HL-60/S4 treated with retinoic acid at 250 ng/mL for 4 days and 3 days (cell line): Measurements from ENCODE around the gene CTF1.
"Not testable (repeated sequence)": the region's sequence is repeated elsewhere in the genome, so short reads cannot be mapped to it uniquely, and the experiment has no call there.

Experiments used
- in situ Hi-C: fragments of 300-500 bp; cut with MboI; formaldehyde crosslinking; loops from 2 replicates; pipeline ENCODE4 v1.7.0; 2022; ENCODE audit warnings: low sequenced_read_pairs

Gene CTF1

GRCh38 chr16:30887927-30888326 lies 8.5 kb upstream of the CTF1 start:
- in situ Hi-C loops, result no loop called here

DNA sequence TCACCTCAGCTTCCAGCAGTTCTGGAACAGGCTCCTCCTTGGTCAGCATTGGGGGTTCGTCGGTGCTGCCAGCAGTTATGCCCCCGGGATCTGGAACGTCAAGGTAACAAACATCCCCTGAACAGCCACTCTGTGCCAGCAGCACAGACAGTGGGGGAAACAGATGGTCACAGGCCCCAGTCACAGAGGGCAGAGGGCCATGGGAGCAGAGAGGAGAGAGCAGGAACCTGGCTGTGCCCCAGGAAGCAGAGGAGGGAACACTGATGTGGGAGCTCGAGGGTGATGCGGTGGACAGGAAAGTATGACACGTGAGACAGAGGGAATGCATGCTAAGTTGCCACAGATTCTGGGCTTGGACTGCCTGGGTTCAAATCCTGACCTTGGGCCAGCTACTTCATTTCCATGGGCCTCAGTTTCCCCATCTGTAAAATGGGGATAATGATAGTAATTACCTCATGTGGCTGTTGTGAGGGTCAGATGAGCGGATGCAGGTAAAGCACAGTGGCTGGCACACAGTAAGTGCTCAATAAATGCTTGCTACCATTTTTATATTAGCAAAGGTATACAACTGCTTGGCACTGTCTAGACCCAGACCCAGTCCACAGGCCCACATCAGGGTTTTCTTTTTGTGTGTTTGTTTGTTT lies 7.4 kb upstream of the CTF1 start:
- in situ Hi-C loops, result no loop called here

DNA sequence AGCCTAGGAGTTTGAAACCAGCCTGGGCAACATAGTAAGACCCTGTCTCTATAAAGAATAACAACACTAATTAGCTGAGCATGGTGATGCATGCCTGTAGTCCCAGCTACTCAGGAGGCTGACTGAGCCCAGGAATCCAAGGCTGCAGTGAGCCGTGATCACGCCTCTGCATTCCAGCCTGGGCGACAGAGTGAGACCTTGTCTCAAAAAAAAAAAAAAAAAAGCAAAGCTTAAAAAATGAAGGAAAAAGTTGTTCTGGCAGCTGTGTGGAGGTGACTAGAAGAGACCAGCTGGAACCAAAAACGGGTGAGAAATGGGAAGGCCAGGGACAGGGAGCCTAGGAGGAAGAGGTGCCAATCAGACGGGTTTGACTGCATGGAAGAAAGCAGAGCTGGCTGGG lies 6.7 kb upstream of the CTF1 start:
- in situ Hi-C loops, result no loop called here

DNA sequence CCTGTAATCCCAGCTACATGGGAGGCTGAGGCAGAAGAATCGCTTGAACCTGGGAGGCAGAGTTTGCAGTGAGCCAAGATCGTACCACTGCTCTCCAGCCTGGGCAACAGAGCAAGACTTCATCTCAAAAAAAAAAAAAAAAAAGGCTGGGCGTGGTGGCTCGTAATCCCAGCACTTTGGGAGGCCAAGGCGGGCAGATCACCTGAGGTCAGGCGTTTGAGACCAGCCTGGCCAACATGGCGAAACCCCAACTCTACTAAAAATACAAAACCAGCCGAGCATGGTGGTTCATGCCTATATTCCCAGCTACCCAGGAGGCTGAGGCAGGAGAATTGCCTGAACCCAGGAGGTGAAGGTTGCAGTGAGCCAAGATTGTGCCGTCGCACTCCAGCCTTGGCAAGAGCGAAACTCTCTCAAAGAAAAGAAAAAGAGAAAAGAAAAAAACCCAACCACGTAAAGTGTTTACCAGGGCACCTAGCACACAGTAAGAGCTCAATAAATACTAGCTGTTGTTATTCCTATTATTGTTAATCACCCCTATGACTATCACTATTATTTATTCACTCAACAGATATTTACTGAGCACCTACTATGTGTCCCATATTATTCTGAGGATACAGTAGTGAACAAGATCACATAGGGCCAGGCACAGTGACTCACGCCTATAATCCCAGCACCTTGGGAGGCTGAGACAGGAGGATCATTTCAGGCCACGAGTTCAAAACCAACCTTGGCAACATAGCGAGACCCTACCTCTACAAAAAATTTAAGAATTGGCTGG lies 5.2 kb upstream of the CTF1 start:
- in situ Hi-C loops, result not testable (repeated sequence)

- in situ Hi-C loops, result no loop called here
Observed at GRCh38 chr16:30892670-30893416, 3.6 kb upstream of the CTF1 start.

GRCh38 chr16:30893417-30893743 lies 3.0 kb upstream of the CTF1 start:
- in situ Hi-C loops, result no loop called here

DNA sequence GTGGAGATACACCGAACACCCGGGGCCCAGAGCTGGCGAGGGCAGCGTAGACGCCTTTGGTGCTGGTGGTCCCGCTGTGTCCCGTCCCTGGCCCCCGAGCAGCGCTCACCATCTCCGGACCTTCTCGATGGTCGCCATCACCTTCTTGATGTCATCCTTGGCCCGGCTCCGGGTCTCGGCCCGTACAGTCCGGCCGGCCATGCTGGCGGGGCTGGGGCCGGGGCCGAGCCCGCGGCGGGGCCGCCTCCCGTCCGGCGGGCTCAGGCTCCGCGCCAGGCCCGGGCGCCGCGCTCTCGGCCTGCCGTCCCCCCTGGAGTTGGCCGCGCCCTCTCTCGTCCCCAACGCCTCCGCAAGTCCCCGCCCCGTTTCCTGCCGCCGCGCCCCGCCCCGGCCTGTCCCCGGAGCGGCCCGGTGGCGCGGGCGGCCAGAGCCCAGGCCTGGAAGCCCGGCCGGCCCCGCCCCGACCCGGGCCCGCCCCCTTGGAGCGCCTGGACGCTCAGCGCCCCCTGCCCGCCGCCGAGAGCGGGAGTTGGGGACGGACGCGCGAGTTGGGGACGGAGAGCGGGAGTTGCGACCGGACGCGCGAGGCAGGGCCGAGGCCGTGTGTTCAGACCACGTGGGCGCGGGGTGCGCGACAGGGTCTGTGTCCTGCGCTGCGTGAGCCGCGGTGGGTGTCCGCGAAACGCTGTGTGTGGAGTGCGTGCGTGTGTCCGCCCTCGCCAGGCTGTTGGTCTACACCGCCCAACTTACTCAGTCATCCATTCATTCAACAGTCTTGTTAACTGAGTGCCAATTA lies 2.5 kb upstream of the CTF1 start, which contains the start of gene BCL7C:
Gene BCL7C, minus strand, starts transcription at position 334 of the 796 bp plus-strand sequence. Its CDS starts 133 bp downstream, at position 201.
- in situ Hi-C loops, result no loop called here

DNA sequence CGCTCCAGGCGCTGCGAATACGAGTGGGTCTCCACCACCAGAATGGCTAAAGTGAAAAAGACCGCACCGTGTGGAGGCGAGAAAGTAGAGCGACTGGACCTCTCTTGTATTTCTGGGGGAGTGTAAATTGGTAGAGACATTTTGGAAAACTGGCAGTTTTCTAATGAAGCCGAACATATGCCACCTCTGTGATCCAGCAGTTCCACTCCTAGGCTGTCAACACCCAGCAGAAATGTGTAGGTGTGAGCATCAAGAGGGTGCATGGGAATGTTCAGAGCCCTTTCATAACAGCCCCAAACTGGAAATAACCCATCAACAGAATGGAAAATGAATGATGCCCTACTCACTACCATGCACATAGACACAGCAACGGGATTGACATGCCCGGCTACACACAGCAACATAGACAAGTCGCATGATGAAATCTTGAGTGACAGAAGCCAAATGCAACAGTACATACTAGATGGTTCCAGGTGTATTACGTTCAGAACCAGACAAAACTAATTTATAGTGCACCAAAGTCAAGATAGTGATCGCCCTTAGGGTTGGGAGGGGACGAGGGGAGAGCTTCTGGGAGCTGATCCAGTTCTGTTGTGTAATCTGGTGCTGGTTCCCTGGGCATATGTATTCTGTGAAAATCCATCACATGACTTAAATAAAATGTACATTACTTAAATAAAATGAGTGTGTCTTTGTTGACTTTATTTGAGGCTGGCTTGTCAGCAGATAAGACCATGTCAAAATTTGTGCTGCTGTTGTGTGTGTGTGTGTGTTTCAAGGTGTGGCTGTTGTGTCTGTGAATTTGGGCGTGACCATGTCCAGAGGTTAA lies 1.7 kb upstream of the CTF1 start:
- in situ Hi-C loops, result no loop called here

GRCh38 chr16:30895627-30896260 lies 670 bp upstream of the CTF1 start:
- in situ Hi-C loops, result no loop called here

DNA sequence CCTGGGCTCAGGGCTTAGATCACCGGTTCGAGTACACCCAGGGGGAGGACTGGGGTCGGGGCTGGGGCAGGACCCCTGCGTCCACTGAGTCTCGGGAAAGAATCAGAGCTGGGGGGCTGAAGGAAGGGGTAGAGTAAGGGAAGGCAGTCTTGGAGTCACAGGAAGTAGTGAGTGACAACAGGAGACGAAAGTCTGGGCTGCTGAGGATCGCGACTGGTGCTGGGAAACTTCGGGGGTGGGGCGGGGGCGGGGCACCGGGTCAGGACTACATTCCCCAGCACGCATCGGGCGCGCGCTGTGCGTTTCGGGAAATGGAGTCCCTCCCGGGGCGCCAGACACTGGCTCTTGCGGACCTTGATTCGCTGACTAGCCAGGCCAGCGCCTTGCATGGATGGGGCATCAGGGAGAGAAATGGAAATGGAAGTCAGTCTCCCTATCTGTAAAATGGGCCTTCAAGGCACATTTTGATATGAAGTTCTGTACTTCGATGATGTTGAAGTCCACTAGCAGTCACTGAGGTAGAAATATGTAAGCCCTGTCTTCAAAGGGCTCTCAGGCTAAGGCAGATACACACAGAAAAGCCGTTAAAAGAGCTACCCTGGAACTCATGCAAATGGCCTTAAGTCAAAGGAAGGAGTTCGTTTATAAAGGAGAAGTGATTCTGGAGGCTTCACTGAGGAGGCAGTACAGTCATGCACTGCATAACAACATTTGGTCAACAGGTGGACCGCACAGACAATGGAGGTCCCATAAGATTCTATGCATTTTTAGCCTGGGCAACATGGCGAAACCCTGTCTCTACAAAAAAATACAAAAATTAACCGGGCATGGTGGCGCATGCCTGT lies 697 bp downstream of the CTF1 start:
- in situ Hi-C loops, result no loop called here

DNA sequence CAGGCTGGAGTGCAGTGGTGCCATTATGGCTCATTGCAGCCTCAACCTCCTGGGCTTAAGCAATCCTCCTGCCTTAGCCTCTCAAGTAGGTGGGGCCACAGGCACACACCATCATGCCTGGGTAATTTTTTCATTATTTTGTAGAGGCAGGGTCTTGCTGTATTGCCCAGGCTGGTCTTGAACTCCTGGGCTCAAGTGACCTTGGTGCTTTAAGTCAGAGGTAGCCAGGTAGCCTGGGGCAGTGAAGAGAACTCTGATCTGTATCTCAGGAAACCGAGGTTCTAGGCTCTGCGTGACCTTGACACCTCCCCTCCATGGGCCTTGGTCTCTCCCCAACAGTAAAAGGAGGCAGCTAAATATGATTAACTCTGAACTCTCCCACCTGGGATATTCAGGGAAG lies 3.4 kb downstream of the CTF1 start:
- in situ Hi-C loops, result no loop called here

- in situ Hi-C loops, result no loop called here
Observed at GRCh38 chr16:30900588-30900987, 4.2 kb downstream of the CTF1 start.

- in situ Hi-C loops, result no loop called here
Observed at GRCh38 chr16:30901201-30902028, 5.0 kb downstream of the CTF1 start.

DNA sequence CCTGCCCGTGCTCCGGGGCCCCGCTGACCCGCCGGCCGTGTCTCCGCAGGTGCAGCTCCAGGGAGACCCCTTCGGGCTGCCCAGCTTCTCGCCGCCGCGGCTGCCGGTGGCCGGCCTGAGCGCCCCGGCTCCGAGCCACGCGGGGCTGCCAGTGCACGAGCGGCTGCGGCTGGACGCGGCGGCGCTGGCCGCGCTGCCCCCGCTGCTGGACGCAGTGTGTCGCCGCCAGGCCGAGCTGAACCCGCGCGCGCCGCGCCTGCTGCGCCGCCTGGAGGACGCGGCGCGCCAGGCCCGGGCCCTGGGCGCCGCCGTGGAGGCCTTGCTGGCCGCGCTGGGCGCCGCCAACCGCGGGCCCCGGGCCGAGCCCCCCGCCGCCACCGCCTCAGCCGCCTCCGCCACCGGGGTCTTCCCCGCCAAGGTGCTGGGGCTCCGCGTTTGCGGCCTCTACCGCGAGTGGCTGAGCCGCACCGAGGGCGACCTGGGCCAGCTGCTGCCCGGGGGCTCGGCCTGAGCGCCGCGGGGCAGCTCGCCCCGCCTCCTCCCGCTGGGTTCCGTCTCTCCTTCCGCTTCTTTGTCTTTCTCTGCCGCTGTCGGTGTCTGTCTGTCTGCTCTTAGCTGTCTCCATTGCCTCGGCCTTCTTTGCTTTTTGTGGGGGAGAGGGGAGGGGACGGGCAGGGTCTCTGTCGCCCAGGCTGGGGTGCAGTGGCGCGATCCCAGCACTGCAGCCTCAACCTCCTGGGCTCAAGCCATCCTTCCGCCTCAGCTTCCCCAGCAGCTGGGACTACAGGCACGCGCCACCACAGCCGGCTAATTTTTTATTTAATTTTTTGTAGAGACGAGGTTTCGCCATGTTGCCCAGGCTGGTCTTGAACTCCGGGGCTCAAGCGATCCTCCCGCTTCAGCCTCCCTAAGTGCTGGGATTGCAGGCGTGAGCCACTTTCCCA lies 5.9 kb downstream of the CTF1 start:
- in situ Hi-C loops, result no loop called here

DNA sequence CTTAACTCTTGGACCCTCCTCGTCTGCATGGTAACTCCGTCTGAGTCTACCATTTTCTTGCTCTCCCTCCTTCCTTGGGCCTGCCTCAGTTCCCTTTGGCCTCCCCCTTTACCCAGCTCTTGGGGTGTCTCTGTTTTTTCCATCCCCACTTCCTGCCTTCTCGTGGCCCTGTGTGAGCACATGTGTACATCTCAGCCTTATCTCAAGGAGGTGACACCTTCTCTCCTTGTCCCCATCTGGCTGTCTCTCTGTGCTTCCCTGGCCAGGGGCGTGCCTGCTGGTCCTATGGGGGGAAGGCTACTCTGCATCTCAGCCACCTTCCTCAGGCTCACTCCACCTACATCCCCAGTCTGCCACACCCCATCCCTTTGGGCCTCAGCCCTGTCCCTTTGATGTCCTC lies 6.6 kb downstream of the CTF1 start:
- in situ Hi-C loops, result no loop called here

DNA sequence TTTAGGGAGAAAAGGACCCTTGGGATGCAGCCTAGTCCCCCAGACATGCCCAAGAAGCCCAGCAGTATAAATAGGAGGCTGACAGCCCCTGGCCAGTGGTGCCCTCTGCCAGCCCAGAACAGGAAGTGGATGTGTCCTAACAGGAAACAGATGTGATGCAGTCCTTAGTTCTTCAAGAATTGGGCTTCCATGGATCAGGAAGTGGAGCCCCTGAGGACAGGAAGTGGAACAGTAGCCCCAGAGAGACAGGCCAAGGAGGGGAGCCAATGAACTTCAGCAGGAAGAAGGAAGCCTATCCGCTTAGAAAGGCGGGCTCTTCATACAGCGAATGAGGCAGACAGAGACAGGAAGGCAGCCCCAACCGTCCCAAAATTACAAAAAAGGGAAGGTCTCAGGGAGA lies 7.2 kb downstream of the CTF1 start:
- in situ Hi-C loops, result no loop called here
